Fibroblast of skin of left quadriceps (primary cell): ENCODE measurements around the gene TBL1XR1.
"Not testable (repeated sequence)": the region's sequence is repeated elsewhere in the genome, so short reads cannot be mapped to it uniquely, and the experiment has no call there.

Experiments used
- DNase-seq, 2 experiments: peaks; one replicate each; pipeline ENCODE4 v3.0.0-alpha.2; 2013; ENCODE audit warnings: low read depth in 2 of 2

TBL1XR1 gene

DNA sequence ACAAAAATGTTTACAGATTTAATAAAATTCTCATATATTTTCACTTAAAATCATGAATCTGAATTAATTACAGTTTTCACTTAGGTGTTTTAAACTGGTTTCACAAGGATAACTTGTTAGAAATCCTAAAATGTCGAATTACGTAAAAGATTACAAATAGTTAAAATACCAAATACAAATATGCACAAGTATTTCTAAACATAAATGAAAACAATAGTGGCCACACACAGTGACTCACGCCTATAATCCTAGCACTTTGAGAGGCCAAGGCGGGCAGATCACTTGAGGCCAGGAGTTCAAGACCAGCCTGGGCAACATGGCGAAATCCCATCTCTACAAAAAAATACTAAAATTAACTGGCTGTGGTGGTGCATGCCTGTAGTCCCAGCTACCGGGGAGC is 10.9 kb upstream of the TBL1XR1 start:
- no peak for DNase-seq

DNA sequence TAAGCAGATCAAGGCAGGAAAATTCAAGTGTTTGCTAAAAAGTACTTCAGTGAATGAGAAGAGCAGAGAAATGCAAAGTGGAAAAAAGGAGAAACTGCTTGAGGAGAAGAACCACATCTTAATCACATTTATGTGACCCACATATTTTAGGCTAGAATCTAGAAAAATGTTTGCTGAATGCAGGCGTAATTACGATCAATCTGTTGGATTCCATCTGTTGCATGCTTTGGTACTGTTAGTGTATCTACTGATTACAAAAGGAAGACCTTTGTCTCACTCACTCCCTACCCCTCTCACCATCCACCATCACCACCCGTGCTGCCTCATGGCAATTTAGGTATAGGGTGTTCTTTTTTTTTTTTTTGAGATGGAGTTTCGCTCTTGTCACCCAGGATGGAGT is 9.7 kb upstream of the TBL1XR1 start:
- DNase-seq, result no peak

DNA sequence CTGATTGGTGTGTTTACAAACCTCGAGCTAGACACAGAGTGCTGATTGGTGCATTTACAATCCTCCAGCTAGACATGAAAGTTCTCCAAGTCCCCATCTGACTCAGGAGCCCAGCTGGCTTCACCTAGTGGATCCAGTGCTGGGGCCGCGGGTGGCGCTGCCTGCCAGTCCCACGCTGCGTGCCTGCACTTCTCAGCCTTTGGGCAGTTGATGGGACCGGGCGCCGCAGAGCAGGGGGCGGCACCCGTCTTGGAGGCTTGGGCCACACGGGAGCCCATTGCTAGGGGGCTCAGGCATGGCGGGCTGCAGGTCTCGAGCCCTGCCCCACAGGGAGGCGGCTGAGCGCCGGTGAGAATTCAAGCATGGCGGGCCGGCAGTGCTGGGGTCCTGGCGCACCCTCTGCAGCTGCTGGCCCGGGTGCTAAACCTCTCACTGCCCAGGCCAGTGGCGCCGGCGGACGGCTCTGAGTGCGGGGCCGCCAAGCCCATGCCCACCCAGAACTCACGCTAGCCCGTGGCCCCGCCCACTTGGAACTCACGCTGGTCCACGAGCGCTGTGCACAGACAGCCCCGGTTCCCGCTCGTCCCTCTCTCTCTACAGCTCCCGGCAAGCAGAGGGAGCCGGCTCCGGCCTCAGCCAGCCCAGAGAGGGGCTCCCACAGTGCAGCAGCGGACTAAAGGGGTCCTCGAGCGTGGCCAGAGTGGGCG is 6.6 kb upstream of the TBL1XR1 start:
- DNase-seq, result no peak

DNA sequence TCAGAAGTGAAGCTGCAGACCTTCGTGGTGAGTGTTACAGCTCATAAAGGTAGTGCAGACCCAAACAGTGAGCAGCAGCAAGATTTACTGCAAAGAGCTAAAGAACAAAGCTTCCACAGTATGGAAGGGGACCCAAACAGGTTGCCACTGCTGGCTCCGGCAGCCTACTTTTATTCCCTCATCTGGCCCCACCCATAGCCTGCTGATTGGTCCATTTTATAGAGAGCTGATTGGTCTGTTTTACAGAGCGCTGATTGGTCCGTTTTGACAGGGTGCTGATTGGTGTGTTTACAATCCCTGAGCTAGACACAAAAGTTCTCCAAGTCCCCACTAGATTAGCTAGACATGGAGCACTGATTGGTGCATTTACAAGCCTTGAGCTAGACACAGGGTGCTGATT is 5.7 kb upstream of the TBL1XR1 start:
- not testable (repeated sequence) for DNase-seq

DNA sequence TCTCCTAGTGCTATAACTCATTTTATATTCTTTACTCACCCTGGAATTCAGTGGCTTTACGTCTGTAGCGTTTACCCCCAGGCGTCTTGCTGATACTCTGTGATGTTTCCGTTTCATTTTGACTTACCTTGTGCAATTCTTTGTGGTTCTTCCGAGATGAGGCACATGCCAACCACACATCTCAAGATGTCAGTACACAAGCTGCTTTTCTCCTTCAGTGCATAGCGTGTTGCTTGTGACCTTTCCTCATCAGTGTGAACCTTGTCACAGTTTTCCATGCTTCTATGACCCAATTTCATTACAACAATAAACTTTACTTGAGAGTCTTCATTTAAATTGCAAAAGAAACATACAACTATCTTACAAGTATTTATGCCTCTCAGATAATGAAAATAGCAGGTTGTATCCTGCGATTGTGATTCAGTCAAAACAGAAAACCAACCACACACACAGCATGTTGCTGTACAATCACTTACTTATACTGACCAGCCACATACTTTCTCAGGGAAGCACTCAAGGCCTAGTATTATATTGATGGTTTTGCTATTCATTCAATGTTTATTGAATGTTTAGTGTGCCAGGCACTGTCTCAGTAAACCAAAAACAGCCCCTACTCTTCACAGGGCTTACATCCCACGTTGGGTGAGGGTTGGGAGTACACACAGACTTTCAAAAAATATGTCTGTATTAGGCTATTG is 4.6 kb upstream of the TBL1XR1 start:
- no peak for DNase-seq

DNA sequence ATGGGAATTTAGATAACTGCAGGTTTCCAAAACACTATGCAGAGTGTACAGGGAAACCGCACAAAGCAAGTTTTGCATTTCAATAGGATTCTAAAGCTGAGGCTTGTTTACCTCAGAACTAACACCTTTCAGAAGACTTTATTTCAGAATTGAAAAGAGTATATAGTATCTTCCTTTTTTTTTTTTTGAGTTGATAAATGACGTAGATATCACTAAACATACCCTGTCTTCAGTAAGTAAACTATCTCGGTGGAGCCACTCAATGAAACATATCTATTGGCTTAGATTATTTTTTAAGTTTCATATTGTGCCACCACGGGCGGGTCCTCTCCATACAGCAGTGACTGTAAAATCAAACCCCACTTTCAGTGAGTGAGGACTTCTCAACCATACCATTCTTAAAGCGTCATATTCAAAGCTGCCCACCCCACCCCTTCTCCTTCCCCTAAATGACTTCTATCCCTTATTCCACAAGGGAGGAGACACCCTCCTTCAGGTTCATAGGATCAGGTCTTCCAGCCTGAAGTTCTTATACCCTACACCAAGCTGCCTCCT is 2.0 kb upstream of the TBL1XR1 start:
- no peak for DNase-seq

DNA sequence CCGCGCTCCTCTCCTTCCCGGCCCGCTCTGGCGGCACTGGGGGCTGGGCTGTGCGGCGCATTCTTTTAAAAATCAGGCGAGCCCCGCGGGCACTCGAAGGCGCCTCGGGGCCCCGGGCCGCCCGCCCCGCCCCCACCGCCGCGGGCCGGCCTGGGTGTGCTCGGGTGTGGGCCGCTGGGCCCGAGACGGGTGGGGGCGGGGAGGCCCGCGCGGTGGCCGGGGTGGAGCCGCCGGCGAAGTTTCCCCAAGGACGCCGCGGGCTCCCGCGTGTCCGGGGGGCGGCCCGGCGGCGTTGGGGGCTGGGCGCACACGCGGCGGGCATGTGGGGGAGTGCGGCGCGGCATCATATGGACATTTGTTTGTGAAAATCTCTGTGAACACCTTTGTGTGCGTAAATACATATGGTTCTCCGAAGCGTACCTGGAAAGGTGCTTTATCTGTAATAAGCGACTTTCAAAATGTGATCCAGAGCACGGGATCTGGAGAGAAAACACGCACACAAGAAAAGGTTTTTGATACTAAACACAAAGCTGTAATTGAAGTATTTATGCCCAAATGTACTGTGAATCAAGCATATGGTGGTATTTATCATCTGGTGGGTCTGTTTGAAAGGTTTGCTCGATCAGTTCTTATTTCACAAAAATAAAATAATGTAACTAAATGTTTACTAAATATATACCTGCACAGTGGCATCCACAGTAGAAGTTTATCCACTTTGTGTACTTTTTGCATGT is 612 bp upstream of the TBL1XR1 start:
- no peak for DNase-seq

DNA sequence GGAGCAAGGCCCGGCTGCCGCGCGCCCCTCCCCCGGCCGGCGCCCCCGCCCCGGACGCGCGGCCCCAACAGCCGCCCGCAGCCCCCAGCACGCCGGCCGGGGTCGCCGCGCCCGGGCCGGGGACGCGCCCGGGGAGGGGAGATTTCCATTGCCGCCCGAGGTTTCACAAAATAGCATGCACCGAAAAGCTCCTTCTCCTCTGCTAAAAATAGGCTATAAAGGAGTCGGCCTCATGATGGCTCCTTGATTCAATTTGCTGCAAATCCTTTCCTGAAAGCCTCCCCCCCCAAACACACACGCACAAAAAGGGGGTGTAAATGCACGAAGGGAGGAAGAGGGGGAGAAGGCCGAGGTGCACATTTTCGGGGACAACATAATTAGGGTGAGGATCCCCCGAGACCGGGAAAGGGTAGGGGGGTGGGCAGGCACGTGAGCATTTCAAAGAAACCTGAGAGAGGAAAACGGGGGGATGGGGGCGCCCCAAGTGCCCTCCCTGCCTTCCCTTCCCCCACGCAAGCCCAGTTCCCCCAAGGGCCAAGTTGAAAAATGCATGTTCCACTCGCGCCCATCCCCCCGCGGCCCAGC is 734 bp downstream of the TBL1XR1 start:
- DNase-seq, result peak in 1 of 2 experiments; percentile 15

DNA sequence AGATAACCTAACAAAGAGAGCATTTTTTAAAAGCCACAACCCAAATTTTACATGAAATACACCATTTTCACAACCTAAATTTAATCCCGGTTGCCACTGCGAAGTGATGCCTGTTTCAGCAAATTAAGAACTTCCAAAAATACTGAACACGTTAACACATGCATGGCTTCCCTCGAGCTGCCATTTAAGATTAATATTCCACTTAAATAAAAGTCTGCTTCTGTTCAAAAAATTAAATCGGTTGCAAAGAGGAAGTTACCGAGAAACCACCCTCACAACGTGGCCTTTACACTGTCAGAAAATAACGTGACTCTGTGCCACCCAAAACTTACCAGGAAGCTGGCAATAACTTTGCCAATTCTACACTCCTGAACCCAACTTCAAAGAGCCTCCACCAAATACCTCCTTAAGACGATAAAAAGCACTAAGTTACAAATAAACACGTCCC is 1.2 kb downstream of the TBL1XR1 start:
- no peak for DNase-seq

DNA sequence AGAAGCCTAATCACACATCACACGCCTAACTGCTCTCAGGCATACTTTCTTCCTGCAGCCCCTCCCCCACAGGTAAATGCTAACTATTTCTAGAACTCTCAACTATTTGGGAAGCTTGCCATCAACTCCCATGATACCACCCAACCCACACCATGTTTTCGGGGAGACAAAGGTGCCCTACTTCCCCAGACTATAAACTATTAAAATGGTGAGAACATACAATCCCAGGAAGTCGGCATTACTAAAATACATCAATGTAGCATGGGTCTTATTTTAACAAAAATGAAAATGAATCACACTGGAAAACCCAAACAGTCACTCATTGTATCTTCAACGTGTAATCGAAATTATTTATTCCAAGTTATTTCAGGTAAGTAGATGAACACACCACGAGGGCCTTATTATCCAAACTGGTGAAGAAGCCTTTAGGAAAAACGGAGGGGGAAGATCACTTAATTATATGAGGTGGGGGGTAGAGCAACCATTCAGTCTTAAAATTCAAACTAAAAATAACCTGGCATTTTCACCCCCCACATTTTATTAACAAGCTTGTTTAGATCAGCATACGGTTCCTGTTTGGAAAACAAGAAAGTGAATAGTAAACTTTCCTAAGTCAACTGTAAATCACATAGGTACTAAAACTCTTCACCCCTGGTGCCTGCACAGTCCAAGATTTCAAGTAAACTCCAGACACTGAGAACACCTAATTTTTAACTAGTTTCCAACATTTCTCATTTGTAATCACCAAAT is 1.9 kb downstream of the TBL1XR1 start:
- no peak for DNase-seq

DNA sequence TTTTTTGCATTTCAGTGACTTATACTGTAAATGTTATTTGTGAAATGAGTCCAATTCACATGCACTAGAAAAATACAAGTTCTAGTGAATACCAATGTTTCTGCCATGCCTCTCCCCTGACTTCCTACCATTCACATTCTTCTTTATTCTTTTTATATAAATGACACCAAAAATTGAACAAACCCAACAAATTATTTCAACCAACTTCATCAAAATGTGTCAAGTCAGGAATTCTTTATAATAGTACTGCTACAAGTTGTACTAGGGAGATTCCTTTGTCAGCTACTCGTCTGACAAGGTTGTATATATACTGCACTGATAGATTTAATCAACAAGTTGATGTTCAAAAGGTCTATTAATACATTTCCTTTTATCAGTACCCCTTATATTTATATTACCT is 3.0 kb downstream of the TBL1XR1 start:
- no peak for DNase-seq

DNA sequence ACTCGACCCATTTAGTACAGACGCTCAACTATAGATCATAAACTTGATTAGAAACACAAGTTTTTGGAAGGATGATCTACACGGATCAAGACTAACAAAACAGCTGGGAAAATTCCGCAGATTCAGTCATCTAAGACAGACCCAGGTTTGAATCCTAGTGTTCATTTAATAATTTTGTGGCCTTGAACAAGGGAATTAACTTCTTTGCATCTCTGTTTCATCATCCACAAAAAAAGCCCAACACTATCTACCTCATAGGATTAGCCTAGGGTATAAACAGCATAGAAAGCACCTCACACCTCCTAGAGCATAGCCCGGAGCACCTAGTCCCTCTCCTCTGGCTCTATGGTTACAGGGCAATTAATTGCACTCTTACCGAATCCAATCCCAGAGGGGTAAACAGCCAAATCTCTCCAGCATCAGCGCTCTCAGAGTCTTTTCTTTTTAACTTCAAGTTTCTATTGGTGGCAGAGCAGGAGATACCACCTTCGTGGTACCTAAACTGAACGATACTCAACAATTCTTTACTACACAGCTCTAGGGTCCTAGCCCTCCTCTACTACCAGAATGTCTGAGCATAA is 3.5 kb downstream of the TBL1XR1 start:
- DNase-seq, result no peak

DNA sequence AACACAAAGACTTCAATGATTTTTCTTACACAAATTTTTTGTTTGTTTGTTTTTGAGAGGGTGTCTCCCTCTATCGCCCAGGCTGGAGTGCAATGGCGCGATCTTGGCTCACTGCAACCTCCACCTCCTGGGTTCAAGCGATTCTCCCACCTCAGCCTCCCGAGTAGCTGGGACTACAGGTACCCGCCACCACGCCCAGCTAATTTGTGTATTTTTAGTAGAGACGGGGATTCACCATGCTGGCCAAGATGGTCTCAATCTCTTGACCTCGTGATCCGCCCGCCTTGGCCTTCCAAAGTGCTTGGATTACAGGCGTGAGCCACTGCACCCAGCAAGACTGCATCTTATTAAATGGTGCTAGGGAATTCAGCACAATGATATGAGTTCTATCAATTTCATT is 4.0 kb downstream of the TBL1XR1 start:
- DNase-seq, result not testable (repeated sequence)

DNA sequence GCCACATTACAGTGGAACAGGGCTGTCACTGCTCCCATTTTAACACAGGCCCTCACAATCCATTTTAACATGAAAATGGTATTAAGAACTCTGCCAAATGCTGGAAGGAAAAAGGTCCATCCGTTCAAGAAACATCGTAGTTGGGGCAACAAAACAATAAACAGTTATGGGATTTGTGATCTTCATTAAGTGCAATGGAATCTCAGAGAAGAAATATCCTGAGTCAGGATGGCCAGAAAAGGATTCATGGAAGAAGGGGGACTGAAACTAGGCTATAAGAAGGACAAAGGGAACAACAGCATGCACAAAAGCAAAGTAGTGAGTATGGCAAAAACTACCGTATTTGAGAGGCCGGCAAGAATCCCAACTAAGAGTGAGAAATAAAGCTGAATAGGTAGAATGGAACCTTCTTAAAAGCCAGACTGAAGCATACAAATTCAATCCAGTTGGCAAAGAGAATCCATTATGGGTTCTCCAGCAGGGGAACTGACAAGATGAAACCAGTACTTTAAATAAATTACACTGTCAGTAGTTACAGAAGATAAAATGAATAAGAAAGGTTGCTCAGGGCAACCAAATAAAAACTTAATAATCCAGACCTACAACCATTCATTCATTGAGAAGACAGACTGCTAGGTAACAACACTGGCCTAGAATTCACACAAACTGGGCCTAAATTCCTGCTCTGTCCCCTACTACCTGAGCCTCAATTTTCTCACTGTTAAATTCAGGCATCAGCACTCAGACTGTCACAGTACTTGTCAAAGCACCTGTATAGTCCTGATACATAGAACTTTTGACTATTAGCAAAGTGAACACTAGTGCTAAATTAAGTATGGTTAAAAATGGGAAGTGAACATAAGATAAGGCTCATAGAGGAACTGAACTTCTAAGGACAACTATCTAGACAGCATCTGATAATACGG is 6.3 kb downstream of the TBL1XR1 start:
- no peak for DNase-seq

DNA sequence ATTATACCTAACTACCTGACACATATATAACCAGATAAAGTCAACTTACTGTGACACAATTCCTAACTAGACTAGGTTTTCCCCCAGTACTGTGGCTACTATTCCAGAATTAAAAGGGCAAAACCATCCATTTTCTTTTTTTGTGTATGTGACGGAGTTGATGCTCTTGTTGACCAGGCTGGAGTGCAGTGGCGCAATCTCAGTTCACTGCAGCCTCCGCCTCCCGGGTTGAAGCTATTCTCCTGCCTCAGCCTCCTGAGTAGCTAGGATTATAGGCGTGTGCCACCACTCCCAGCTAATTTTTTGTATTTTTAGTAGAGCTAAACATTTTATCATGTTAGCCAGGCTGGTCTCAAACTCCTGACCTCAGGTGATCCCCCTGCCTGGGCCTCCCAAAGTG is 7.1 kb downstream of the TBL1XR1 start:
- not testable (repeated sequence) for DNase-seq

DNA sequence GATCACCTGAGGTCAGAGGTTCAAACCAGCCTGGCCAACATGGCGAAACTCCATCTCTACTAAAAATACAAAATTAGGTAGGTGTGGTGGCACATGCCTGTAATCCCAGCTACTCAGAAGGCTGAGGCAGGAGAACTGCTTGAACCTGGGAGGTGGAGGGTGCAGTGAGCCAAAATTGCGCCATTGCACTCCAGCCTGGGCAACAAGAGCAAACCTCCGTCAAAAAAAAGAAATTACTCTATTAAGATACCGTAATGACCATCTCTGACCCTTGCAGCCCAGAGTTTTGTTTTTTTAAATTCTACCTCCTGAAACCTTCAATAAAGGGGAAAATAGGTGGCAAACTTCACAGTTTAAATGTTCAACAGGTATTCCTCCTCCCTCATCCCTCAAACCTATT is 9.0 kb downstream of the TBL1XR1 start:
- DNase-seq, result not testable (repeated sequence)

DNA sequence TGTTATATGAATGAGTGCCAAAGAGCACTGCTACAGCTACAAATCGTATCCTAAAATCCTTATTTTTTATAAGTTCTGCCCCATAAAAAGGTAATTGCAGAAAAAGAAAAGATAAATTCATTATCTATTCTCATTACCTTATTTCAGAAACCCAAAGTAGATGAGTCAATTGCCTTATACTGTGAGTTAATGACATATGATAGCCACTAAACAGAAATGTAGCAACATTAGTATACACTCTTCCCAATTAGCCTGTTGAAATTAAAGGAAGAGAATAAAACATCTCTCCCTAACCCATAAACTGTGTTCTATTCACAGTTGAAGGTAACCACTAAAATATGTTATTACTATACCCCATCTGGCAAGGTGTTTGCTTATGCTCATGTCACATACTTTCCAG is 11.0 kb downstream of the TBL1XR1 start:
- no peak for DNase-seq

DNA sequence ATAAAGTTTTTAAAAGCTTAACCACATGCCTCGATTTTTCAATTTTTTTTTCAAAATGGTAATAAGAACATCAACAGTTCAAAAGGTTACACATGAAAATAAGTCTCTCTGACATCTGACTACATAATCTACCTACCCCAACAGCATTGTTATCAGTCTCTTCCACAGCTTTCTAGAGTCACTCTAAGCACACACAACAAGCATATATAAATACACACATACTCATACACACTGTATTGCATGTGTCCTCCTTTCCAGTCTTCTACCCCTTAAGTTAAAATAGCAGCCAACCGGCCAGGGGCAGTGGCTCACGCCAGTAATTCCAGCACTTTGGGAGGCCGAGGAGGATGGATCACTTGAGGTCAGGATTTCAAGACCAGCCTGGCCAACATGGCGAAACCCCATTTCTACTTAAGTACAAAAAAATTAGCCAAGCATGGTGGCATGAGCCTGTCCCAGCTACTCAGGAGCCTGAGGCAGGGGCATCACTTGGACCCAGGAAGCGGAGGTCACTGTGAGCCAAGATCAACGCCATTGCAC is 12.2 kb downstream of the TBL1XR1 start:
- no peak for DNase-seq

DNA sequence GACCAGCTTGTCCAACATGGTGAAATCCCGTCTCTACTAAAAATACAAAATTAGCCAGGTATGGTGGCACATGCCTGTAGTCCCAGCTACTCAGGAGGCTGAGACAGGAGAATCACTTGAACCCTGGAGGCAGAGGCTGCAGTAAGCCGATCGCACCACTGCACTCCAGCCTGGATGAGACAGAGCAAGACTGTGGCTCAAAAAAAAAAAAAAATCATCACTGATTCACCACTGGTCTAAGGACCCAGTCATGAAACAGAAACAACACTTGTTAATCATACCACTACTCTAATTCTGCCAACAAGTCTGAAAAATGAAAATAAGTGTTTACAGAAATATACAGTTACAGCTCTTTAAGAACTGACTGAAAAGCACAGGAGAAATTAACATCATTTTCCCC is 12.7 kb downstream of the TBL1XR1 start:
- DNase-seq, result not testable (repeated sequence)

DNA sequence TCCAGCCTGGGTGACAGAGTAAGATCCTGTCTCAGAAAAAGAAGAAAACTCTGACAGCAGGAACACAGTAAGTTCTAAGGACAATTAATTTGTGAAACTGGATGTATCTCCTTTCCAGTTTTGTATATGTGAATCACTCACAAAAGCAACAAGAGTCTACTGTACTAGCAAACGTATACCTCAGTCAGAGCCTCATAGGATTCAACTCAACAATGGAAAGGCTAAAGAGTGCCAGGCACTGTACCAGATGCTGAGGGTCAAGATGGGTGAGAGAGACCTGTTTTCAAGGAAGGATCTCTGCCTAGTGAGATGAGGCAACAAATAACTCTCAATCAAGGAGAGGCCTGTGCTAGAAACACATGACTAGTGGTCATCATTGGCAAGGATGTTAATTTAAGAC is 14.9 kb downstream of the TBL1XR1 start:
- no peak for DNase-seq
